ENCODE results near the gene KCNA3.

- no peak for TF ChIP-seq POLR2AphosphoS5 (IDR thresholded peaks at IDR 0.05; ENCODE audit: low read depth, low read length)
- TF ChIP-seq TAF1 (IDR thresholded peaks at IDR 0.05; ENCODE audit: borderline replicate concordance, insufficient read depth, low read length), result no peak
These were observed 12.5 kb upstream of the KCNA3 start for GRCh38 chr1:110687250-110687649.

Measured in PFSK-1 (cell line).